Heart right ventricle (tissue), 16 donors: Measurements from ENCODE around the gene APOBEC4. TPM values are rescaled to one million over a fixed set of nuclear protein-coding genes. Genes with fewer than 3 reads are reported as not detected.
A peak's percentile ranks its signal among the peaks of the same experiment; 100 is the strongest.

Experiments used
- ATAC-seq, 8 donors: fragments of 200-7000 bp; cut with Tn5 transposase; one replicate each; pipeline ENCODE4 v1.9.1; 2020; ENCODE audit warnings: mild to moderate bottlenecking in 8 of 8, moderate library complexity in 8 of 8, moderate number of reproducible peaks in 1 of 8
- DNase-seq, 2 donors: peaks; one replicate each; pipeline ENCODE4 v3.0.0-alpha.2; 2020
- H3K27ac ChIP-seq, 10 donors: fragments of 200-600 bp; sonication (generic) in 2 of 10; one replicate each; pipeline versions ENCODE4 v1.5.0 to v1.8.0; 2020 to 2022; ENCODE audit warnings: mild to moderate bottlenecking in 3 of 10
- H3K27me3 ChIP-seq, 7 donors: fragments of 200-600 bp; one replicate each; pipeline ENCODE4 v1.8.0; 2021 to 2022; ENCODE audit warnings: mild to moderate bottlenecking in 2 of 7
- H3K36me3 ChIP-seq, 9 donors: fragments of 200-600 bp; sonication (generic) in 1 of 9; one replicate each; pipeline versions ENCODE4 v1.5.0 to v1.8.0; 2020 to 2022; ENCODE audit warnings: mild to moderate bottlenecking in 2 of 9
- H3K4me1 ChIP-seq, 9 donors: fragments of 200-600 bp; sonication (generic) in 1 of 9; one replicate each; pipeline versions ENCODE4 v1.5.0 to v1.8.0; 2020 to 2022; ENCODE audit warnings: mild to moderate bottlenecking in 4 of 9
- H3K4me3 ChIP-seq, 10 donors: fragments of 200-600 bp; sonication (generic) in 2 of 10; one replicate each; pipeline versions ENCODE4 v1.5.0 to v1.8.0; 2020 to 2022; ENCODE audit warnings: mild to moderate bottlenecking in 7 of 10, moderate library complexity in 2 of 10
- H3K9me3 ChIP-seq, 11 donors: fragments of 200-600 bp in 10 of 11; sonication (generic) in 2 of 11; one replicate each; pipeline versions ENCODE4 v1.5.0 to v1.8.0; 2013 to 2022; ENCODE audit warnings: mild to moderate bottlenecking in 2 of 11, control low read depth in 1 of 11, moderate library complexity in 1 of 11
- WGBS, 2 donors: extraction: QIAGEN DNeasy Blood & Tissue Kit; methylation state at CpG; one replicate each; pipeline ENCODE4 v1.1.7; 2013; ENCODE audit warnings: inconsistent platforms in 1 of 2; 5-methylcytosine and 5-hydroxymethylcytosine counted together
- intact Hi-C, 10 donors: fragments of 100-400 bp; cut with DNase I; formaldehyde crosslinking; loops; one replicate each; pipeline versions ENCODE4 v1.11.1 to v1.14.2; 2022
- polyA plus RNA-seq, 2 donors: library from polyadenylated mRNA; stranded (reverse); fragments of 200-250 nt; gene quantifications; one replicate each; pipeline ENCODE4 v1.2.3, GENCODE V29; 2013
- total RNA-seq, 10 donors: library from RNA; stranded (reverse); fragmentation: NEBNext Ultra II Directional in 3 of 10; extraction: Animal tissue kit (Norgen Biotek cat#: 25700) in 3 of 10; gene quantifications; one replicate each; pipeline versions ENCODE4 v1.2.1 to v1.2.4, GENCODE V29; 2021 to 2023
- TF ChIP-seq, protein P1 (sequence below), 9 donors: fragments of 200-600 bp; sonication (generic) in 2 of 9; IDR thresholded peaks; one replicate each; pipeline versions ENCODE4 v1.5.0 to v1.8.0; 2021 to 2022; ENCODE audit warnings: antibody characterized with exemption in 9 of 9, mild to moderate bottlenecking in 5 of 9, moderate library complexity in 1 of 9
- donor health status: Arrhythmogenic right ventricular cardiomyopathy.
- donor health status: ischemic (EF 13 %, LVEDD 7.1; RV severe dilation, severe dysfunction).
- donor health status: healthy with polysubstance abuse.
- donor health status: DM: no; HTN: yes; CAD: no.
- donor health status: DM: no; HTN: no; CAD: no.
- donor health status: ischemic (EF 25% LVEDD 6.9; RV normal size, moderate dysfunction).
- donor health status: ischemic (EF 25% LVEDD 5.7; RV mildly dilated, moderate dysfunction).
- donor health status: healthy.
- donor health status: DM: yes; HTN: yes; CAD: no.
- donor health status: Ischemic cardiomyopathy.
- donor health status: ischemic (EF 35%, LVEDD 5.7; RV mildly dilated, moderate dysfunction).
- donor health status: nonischemic (EF 11% LVEDD 7.7; RV severe dilation, severe dysfunction).
- donor health status: DM: yes; HTN: yes; CAD: no.
- donor health status: PGD.
- donor health status: ischemic (EF 29% LVEDD 5.4; RV normal size, mild dysfunction).
- donor health status: nonischemic (EF 23%, LVEDD 6.1; RV moderate dilation, normal function).

APOBEC4 gene
- total and polyA plus RNA-seq, 12 donors: not detected

DNA sequence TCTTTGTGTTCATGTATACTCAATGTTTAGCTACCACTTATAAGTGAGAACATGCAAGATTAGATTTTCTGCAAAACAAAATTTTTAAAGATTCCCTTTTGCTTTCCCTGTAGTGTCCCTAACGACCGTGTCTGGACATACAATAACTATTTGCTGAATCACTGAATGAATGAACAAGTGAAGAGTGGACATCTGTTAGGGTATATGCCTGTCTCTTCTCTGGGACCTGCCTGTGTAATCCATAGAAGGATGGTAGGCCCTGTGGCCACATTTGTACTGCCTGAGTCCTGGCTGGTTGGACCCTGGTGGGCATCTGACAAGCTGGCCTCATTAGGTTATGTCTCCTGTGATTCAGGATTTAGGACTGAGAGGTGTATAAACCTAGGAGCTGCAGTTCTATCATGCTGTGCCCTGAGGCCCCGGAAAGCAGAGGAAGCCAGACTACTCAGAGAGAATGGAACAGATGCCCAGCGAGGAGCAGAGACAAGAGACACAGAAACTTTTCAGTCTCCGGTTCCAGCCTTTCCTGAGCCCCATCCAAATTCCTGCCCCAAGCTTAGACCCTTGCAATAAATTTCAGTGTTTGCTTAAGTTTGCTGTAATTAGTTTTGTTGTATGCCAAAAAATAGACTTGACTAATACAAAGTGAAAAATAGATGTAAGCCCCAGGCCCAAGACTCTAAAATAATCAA, 55.3 kb downstream of the APOBEC4 start:
- 67 to 78% methylated on average over 5 of the region's 5 CpGs for WGBS, 2 donors
- TF ChIP-seq, protein P1, sequence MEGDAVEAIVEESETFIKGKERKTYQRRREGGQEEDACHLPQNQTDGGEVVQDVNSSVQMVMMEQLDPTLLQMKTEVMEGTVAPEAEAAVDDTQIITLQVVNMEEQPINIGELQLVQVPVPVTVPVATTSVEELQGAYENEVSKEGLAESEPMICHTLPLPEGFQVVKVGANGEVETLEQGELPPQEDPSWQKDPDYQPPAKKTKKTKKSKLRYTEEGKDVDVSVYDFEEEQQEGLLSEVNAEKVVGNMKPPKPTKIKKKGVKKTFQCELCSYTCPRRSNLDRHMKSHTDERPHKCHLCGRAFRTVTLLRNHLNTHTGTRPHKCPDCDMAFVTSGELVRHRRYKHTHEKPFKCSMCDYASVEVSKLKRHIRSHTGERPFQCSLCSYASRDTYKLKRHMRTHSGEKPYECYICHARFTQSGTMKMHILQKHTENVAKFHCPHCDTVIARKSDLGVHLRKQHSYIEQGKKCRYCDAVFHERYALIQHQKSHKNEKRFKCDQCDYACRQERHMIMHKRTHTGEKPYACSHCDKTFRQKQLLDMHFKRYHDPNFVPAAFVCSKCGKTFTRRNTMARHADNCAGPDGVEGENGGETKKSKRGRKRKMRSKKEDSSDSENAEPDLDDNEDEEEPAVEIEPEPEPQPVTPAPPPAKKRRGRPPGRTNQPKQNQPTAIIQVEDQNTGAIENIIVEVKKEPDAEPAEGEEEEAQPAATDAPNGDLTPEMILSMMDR (IDR thresholded peaks at IDR 0.05): no peak
- DNase-seq: no peak
- Histone ChIP-seq H3K27ac (peak overlapping the region in 3 of 10 donors; percentile 7 to 29 (median 12)), H3K27me3 (no peaks in the 10 kb centered on the region), H3K36me3 (no peaks in the 10 kb centered on the region), H3K4me3 (no peak overlapping the region), H3K4me1 (peaks cover 0 to 52% (median 5%) of the 10 kb centered on the region in 9 donors), H3K9me3 (no peaks in the 10 kb centered on the region)
- ATAC-seq: no peak
- intact Hi-C loops: no loop called here

DNA sequence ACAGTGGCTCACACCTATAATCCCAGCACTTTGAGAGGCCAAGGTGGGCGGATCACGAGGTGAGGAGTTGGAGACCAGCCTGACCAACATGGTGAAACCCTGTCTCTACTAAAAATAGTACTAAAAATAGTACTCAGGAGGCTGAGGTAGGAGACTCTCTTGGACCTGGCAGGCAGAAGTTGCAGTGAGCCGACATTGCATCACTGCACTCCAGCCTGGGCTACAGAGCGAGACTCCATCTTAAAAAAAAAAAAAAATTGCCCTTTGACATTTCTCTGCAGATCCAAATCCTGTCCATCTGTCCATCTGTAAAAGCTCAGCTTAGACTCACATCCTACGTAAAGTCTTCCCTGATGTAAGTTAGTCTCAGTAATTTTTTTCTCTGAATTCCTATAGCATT, 56.6 kb downstream of the APOBEC4 start:
- intact Hi-C loops: no loop called here
- Histone ChIP-seq H3K36me3 (no peaks in the 10 kb centered on the region), H3K27ac (no peak overlapping the region), H3K4me3 (no peak overlapping the region), H3K4me1 (peaks cover 0 to 63% (median 5%) of the 10 kb centered on the region in 9 donors), H3K9me3 (no peaks in the 10 kb centered on the region), H3K27me3 (no peaks in the 10 kb centered on the region)
- TF ChIP-seq, protein P1 (IDR thresholded peaks at IDR 0.05): no peak
- WGBS, 2 donors: 90 to 92% methylated on average over 5 of the region's 5 CpGs
- ATAC-seq (no peak), DNase-seq (no peak)

Other genes starting within 250 kb of the APOBEC4 start
- 1 to 10 TPM; 1.5 to 5.8 (median 2.3) TPM for gene NMNAT2, start 234.9 kb downstream of the APOBEC4 start, total RNA-seq
- gene NMNAT2, start 234.9 kb downstream of the APOBEC4 start, polyA plus RNA-seq: under 1 TPM; 0.23 to 0.73 TPM
- gene SMG7, start 180.8 kb downstream of the APOBEC4 start, total RNA-seq: 10 to 100 TPM; 34.3 to 46.6 (median 39.2) TPM
- gene SMG7, start 180.8 kb downstream of the APOBEC4 start, polyA plus RNA-seq: 10 to 100 TPM; 16.0 to 16.8 TPM
- 10 to 100 TPM in 1 of 10 donors, 1 to 10 TPM in 9; 2.2 to 29.7 (median 5.0) TPM for gene NCF2, start 62.9 kb downstream of the APOBEC4 start, total RNA-seq
- 1 to 10 TPM; 1.8 to 2.5 TPM for gene NCF2, start 62.9 kb downstream of the APOBEC4 start, polyA plus RNA-seq
- 10 to 100 TPM; 23.8 to 60.2 (median 28.1) TPM for gene ARPC5, start 17.5 kb downstream of the APOBEC4 start, total RNA-seq
- gene ARPC5, start 17.5 kb downstream of the APOBEC4 start, polyA plus RNA-seq: 10 to 100 TPM; 42.4 to 57.8 TPM
- gene RGL1, start 151.8 kb upstream of the APOBEC4 start, total RNA-seq: 10 to 100 TPM; 12.6 to 33.4 (median 18.9) TPM
- gene RGL1, start 151.8 kb upstream of the APOBEC4 start, polyA plus RNA-seq: 1 to 10 TPM; 3.8 to 9.8 TPM